K562 (cell line): ENCODE data around the gene ARHGAP26. TPM values are rescaled to one million over a fixed set of nuclear protein-coding genes. Genes with fewer than 3 reads are reported as not detected.

Source experiments
- ATAC-seq: fragments of 200-7000 bp; cut with Tn5 transposase; 3 replicates; pipeline ENCODE4 v1.9.1; 2020; ENCODE audit warnings: moderate library complexity
- BruUV-seq: library from RNA; stranded (reverse); fragments of 400-500 nt; replicated peaks from 2 replicates; lab custom pipeline; 2021; lab: Mats Ljungman, UMichigan
- CTCF ChIA-PET: fragments of 300-600 bp; formaldehyde crosslinking; extraction: SDS; loops from one replicate; lab custom pipeline; 2021; ENCODE audit warnings: low intra/inter-chr PET ratio; lab: Yijun Ruan, JAX
- POLR2A ChIA-PET: fragments of 300-600, 350-650 bp; sonication (Branson Sonifier 250); formaldehyde crosslinking; extraction: SDS; loops from one replicate; lab custom pipeline; 2021; ENCODE audit warnings: antibody characterized with exemption, inconsistent platforms; lab: Yijun Ruan, JAX
- DNase-seq, 4 experiments: peaks; one replicate each; pipeline versions ENCODE4 v3.0.0 to v3.0.0-alpha.2; 2011 to 2018; ENCODE audit warnings: low spot score in 3 of 4, mixed read lengths in 3 of 4; ENCODE audit errors: extremely low read depth in 1 of 4
- FAIRE-seq: peaks from 2 replicates; lab custom pipeline; 2011; peaks lifted over from hg19 to GRCh38; lab: Jason Lieb, UNC
- H2AFZ ChIP-seq: 2 replicates; pipeline ENCODE4 v1.6.0; 2011; ENCODE audit warnings: low read depth, low read length, control low read depth, inconsistent platforms
- H3K27ac ChIP-seq: fragments of 200-600 bp; 3 replicates; pipeline ENCODE4 v1.8.0; 2011; ENCODE audit warnings: low read depth, mild to moderate bottlenecking, control low read depth, inconsistent platforms, low read length, moderate library complexity, mixed read lengths; ENCODE audit errors: extremely low read depth
- H3K27me3 ChIP-seq, 2 experiments: fragments of 300-600 bp in 1 of 2; 2 replicates in 1 of 2; 3 replicates in 1 of 2; pipeline versions ENCODE4 v1.6.0 to v1.8.0; 2011; ENCODE audit warnings: inconsistent platforms in 2 of 2, low read length in 2 of 2, mild to moderate bottlenecking in 1 of 2, mixed read lengths in 1 of 2, moderate library complexity in 1 of 2; ENCODE audit not compliant: control insufficient read depth in 2 of 2, insufficient read depth in 2 of 2
- H3K36me3 ChIP-seq: fragments of 300-600 bp; 3 replicates; pipeline ENCODE4 v1.8.0; 2011; ENCODE audit warnings: mild to moderate bottlenecking, low read length, inconsistent platforms; ENCODE audit not compliant: control insufficient read depth, insufficient read depth
- H3K4me1 ChIP-seq, 2 experiments: fragments of 200-600 bp in 1 of 2; replicated peaks in 1 of 2; 2 replicates in 1 of 2; 3 replicates in 1 of 2; pipeline versions ENCODE4 v1.5.1 to v1.8.0; 2011; ENCODE audit warnings: inconsistent platforms in 2 of 2, low read length in 2 of 2, mild to moderate bottlenecking in 1 of 2, mixed read lengths in 1 of 2, moderate library complexity in 1 of 2; ENCODE audit not compliant: control insufficient read depth in 2 of 2, insufficient read depth in 2 of 2
- H3K4me2 ChIP-seq: 2 replicates; pipeline ENCODE4 v1.6.1; 2011; ENCODE audit warnings: low read length, control low read depth, inconsistent platforms, mixed read lengths; ENCODE audit not compliant: insufficient read depth
- H3K4me3 ChIP-seq: fragments of 200-600 bp; sonication (generic), shearing (Covaris generic); 2 replicates; pipeline ENCODE4 v1.5.1; 2016; ENCODE audit warnings: control low read depth, inconsistent platforms
- H3K79me2 ChIP-seq: fragments of 200-600 bp; 3 replicates; pipeline ENCODE4 v1.8.0; 2011; ENCODE audit warnings: low read length, inconsistent platforms; ENCODE audit not compliant: control insufficient read depth, insufficient read depth
- H3K9ac ChIP-seq, 2 experiments: 2 replicates each; pipeline versions ENCODE4 v1.6.0 to v1.6.1; 2011; ENCODE audit warnings: low read depth in 2 of 2, low read length in 2 of 2, control low read depth in 1 of 2, inconsistent platforms in 1 of 2, mild to moderate bottlenecking in 1 of 2, mixed read lengths in 1 of 2; ENCODE audit not compliant: insufficient read depth in 1 of 2
- H3K9me1 ChIP-seq: one replicate; pipeline ENCODE4 v1.6.0; 2011; ENCODE audit warnings: inconsistent platforms, mild to moderate bottlenecking, low read length, moderate library complexity; ENCODE audit not compliant: control insufficient read depth, insufficient read depth
- H3K9me3 ChIP-seq: replicated peaks from 2 replicates; pipeline ENCODE4 v1.5.1; 2011; ENCODE audit warnings: low read depth, low read length, inconsistent platforms; ENCODE audit not compliant: control insufficient read depth, insufficient read depth
- H4K20me1 ChIP-seq: replicated peaks from 2 replicates; pipeline ENCODE4 v1.6.1; 2011; ENCODE audit warnings: low read length, inconsistent platforms, mixed read lengths; ENCODE audit not compliant: control insufficient read depth, insufficient read depth
- ATF4 ChIP-seq: fragments of 450-650 bp; formaldehyde crosslinking; IDR thresholded peaks from 2 replicates; pipeline ENCODE4 v1.4.0; 2022; ENCODE audit warnings: mild to moderate bottlenecking, moderate library complexity
- BMI1 ChIP-seq: fragments of 150-350 bp; IDR thresholded peaks from 2 replicates; pipeline ENCODE4 v1.6.1; 2014; ENCODE audit warnings: low read length
- ELF4 ChIP-seq: fragments of 450-650 bp; formaldehyde crosslinking; IDR thresholded peaks from 2 replicates; pipeline ENCODE4 v1.4.0; 2022; ENCODE audit warnings: missing genetic modification characterization
- GTF3C2 ChIP-seq: IDR thresholded peaks from 3 replicates; pipeline ENCODE4 v1.6.1; 2011; ENCODE audit warnings: borderline replicate concordance, mild to moderate bottlenecking, moderate library complexity; ENCODE audit not compliant: insufficient read length; ENCODE audit errors: extremely low read depth
- KLF16 ChIP-seq: IDR thresholded peaks from 2 replicates; pipeline ENCODE4 v1.6.1; 2016; ENCODE audit warnings: antibody characterized with exemption
- MAFG ChIP-seq: fragments of 450-650 bp; conservative IDR thresholded peaks from 2 replicates; pipeline ENCODE4 v1.6.1; 2016; ENCODE audit warnings: missing genetic modification characterization, missing compliant biosample characterization
- PURB ChIP-seq: sonication (generic); formaldehyde crosslinking; IDR thresholded peaks from 2 replicates; pipeline ENCODE4 v1.9.0; 2021; ENCODE audit warnings: low read depth, mild to moderate bottlenecking, missing genetic modification reagents
- SFPQ ChIP-seq: fragments of 200-400 bp; formaldehyde crosslinking; IDR thresholded peaks from 2 replicates; pipeline ENCODE4 v1.6.1; 2017; ENCODE audit warnings: mild to moderate bottlenecking, low read depth, low read length, moderate library complexity
- SIN3B ChIP-seq: fragments of 450-650 bp; IDR thresholded peaks from 2 replicates; pipeline ENCODE4 v1.6.1; 2017; ENCODE audit warnings: low read depth, mild to moderate bottlenecking, moderate library complexity
- SMAD4 ChIP-seq: fragments of 250-450 bp; sonication (Bioruptor Pico); conservative IDR thresholded peaks from 2 replicates; pipeline ENCODE4 v1.8.0; 2021; ENCODE audit warnings: inconsistent platforms, mild to moderate bottlenecking, moderate library complexity
- TBP ChIP-seq: optimal IDR thresholded peaks from 2 replicates; pipeline ENCODE3; 2011; ENCODE audit warnings: low read depth, low read length, improper control_type of control experiment
- U2AF2 ChIP-seq: fragments of 200-400 bp; formaldehyde crosslinking; optimal IDR thresholded peaks from 2 replicates; pipeline ENCODE3; 2017; ENCODE audit warnings: low read depth, mild to moderate bottlenecking, low read length
- ZBTB12 ChIP-seq: fragments of 250-450 bp; sonication (Bioruptor Pico); IDR thresholded peaks from 2 replicates; pipeline ENCODE4 v1.4.0; 2020
- ZEB2 ChIP-seq: fragments of 450-650 bp; IDR thresholded peaks from 2 replicates; pipeline ENCODE4 v1.6.1; 2016
- ZNF12 ChIP-seq: sonication (generic); formaldehyde crosslinking; IDR thresholded peaks from 2 replicates; pipeline ENCODE4 v1.4.0; 2020; ENCODE audit warnings: mild to moderate bottlenecking, missing genetic modification reagents
- ZNF354B ChIP-seq: fragments of 250-450 bp; sonication (Bioruptor Pico); IDR thresholded peaks from 2 replicates; pipeline ENCODE4 v1.4.0; 2020
- ZNF644 ChIP-seq: fragments of 200-800 bp; sonication (Bioruptor generic); IDR thresholded peaks from 2 replicates; pipeline ENCODE4 v1.6.1; 2016; ENCODE audit warnings: low read depth, missing genetic modification characterization, missing compliant biosample characterization
- ZNF766 ChIP-seq: fragments of 200-800 bp; sonication (Bioruptor generic); conservative IDR thresholded peaks from 2 replicates; pipeline ENCODE4 v1.6.1; 2016; ENCODE audit warnings: missing genetic modification characterization, missing compliant biosample characterization
- WGBS: fragments of 100-300 bp; shearing (Covaris generic); methylation state at CpG from one replicate; pipeline ENCODE4 v1.1.6; 2016; ENCODE audit warnings: low coverage, mixed read lengths; ENCODE audit not compliant: insufficient coverage; ENCODE audit errors: missing lambda C conversion rate; 5-methylcytosine and 5-hydroxymethylcytosine counted together
- in situ Hi-C: fragments of 300-500 bp; cut with MboI; formaldehyde crosslinking; loops from 4 replicates; pipeline ENCODE4 v1.15.0; 2018; ENCODE audit warnings: inconsistent platforms, mixed read lengths
- intact Hi-C: fragments of 100-400 bp; cut with micrococcal nuclease; formaldehyde crosslinking; loops from 2 replicates; pipeline ENCODE4 v1.14.2; 2022
- polyA plus RNA-seq, 8 experiments: library from polyadenylated mRNA; depleted of rRNA in 4 of 8; stranded (reverse) in 5 of 8; unstranded in 3 of 8; fragments of >200 nt; fragmentation: Nextera tagmentation in 2 of 8; fragmentation: Illumina TruSeq in 1 of 8; extraction: Ambion mirVana in 2 of 8; extraction: Trizol in 1 of 8; gene quantifications; 2 replicates each; pipeline versions ENCODE4 v1.2.1 to v1.2.3, GENCODE V29; 2011 to 2014; ENCODE audit warnings: inconsistent platforms in 1 of 8, missing spikeins in 1 of 8
- total RNA-seq, 7 experiments: library from RNA; depleted of rRNA in 6 of 7; stranded (reverse); fragments of >200 nt in 6 of 7; fragmentation: Illumina TruSeq in 2 of 7; extraction: Trizol in 2 of 7; gene quantifications; 2 replicates each; pipeline versions ENCODE4 v1.2.1 to v1.2.3, GENCODE V29; 2011 to 2021; ENCODE audit warnings: low replicate concordance in 1 of 7

The ARHGAP26 gene
- total and polyA plus RNA-seq, 9 of the 15 experiments (the other 6 are each of a cell fraction or from before 2014, with no cell fraction given), result 0.13 to 1.1 (median 0.55) TPM

- Histone ChIP-seq H3K4me2 (no peak overlapping the region), H3K9ac (no peak overlapping the region), H3K27ac (no peak overlapping the region), H2AFZ (no peak overlapping the region), H3K36me3 (no peaks in the 10 kb centered on the region), H3K4me3 (no peak overlapping the region), H3K9me3 (no peaks in the 10 kb centered on the region), H3K4me1 (peaks cover 0 to 11% of the 10 kb centered on the region in 2 experiments; a peak in 2 of 5 replicates), H4K20me1 (no peaks in the 10 kb centered on the region), H3K79me2 (no peaks in the 10 kb centered on the region), H3K27me3 (peaks cover 4% of the 10 kb centered on the region in 2 experiments; a peak in 2 of 5 replicates), H3K9me1 (no peaks in the 10 kb centered on the region)
- intact Hi-C loops, result no loop called here
- POLR2A ChIA-PET, result no interaction called here
- FAIRE-seq (no peak), ATAC-seq (no peak), DNase-seq (no peak)
- in situ Hi-C loops, result no loop called here
- CTCF ChIA-PET, result no interaction called here
- no TSS peak for BruUV-seq
- 3% methylated on average over 3 of the region's 3 CpGs for WGBS
- TF ChIP-seq U2AF2 (no peak), ZBTB12 (no peak), ZNF354B (CRISPR knock-in tag) (no peak), ZNF644 (tag) (peak; percentile 47; the same call in 1 of the 2 replicates), TBP (no peak), SFPQ (no peak), SMAD4 (CRISPR knock-in tag) (peak; percentile 70), ZEB2 (no peak), GTF3C2 (no peak), KLF16 (no peak), ELF4 (CRISPR knock-in tag) (no peak), MAFG (tag) (no peak), ATF4 (CRISPR knock-in tag) (peak; percentile 93), PURB (CRISPR knock-in tag) (no peak), SIN3B (no peak), BMI1 (no peak), ZNF12 (no peak), ZNF766 (CRISPR knock-in tag) (peak; percentile 74)
These were observed 287.4 kb downstream of the ARHGAP26 start for GRCh38 chr5:143057580-143057999.
